Testis (tissue), 3 donors: ENCODE data around the gene HHIPL1. TPM values are rescaled to one million over a fixed set of nuclear protein-coding genes. Genes with fewer than 3 reads are reported as not detected.

ENCODE experiments used
- DNase-seq: peaks from one replicate; pipeline ENCODE4 v3.0.0-alpha.2; 2019
- H3K27ac ChIP-seq, 2 donors: fragments of 200-600 bp; sonication (generic); one replicate each; pipeline ENCODE4 v1.5.1; 2019
- H3K27me3 ChIP-seq: fragments of 200-600 bp; sonication (generic); one replicate; pipeline ENCODE4 v1.5.1; 2019
- H3K36me3 ChIP-seq: fragments of 200-600 bp; sonication (generic); one replicate; pipeline ENCODE4 v1.5.1; 2017; ENCODE audit warnings: low read depth; ENCODE audit errors: missing control alignments
- H3K4me1 ChIP-seq: fragments of 200-600 bp; sonication (generic); one replicate; pipeline ENCODE4 v1.5.1; 2019
- H3K4me3 ChIP-seq, 2 donors: fragments of 200-600 bp; sonication (generic); one replicate each; pipeline ENCODE4 v1.5.1; 2017 to 2019
- H3K9me3 ChIP-seq: fragments of 200-600 bp; sonication (generic); one replicate; pipeline ENCODE4 v1.5.1; 2017
- POLR2A ChIP-seq: fragments of 450-650 bp; IDR thresholded peaks from one replicate; pipeline ENCODE4 v1.6.1; 2017; ENCODE audit warnings: antibody characterized with exemption, mild to moderate bottlenecking, moderate library complexity
- WGBS, 2 donors: methylation state at CpG; one replicate each; pipeline ENCODE4 v1.1.5; 2018; 5-methylcytosine and 5-hydroxymethylcytosine counted together
- intact Hi-C: fragments of 100-400 bp; cut with DNase I; formaldehyde crosslinking; loops from one replicate; pipeline ENCODE4 v1.15.1; 2023; ENCODE audit warnings: low total_unique reads
- polyA plus RNA-seq: library from polyadenylated mRNA; stranded (reverse); fragments of 350-450 nt; fragmentation: Illumina TruSeq; extraction: RNeasy Lipid Tissue Mini Kit (QIAGEN cat#74804); gene quantifications from one replicate; pipeline ENCODE4 v1.2.3, GENCODE V29; 2014; ENCODE audit warnings: low read depth, low replicate concordance; ENCODE audit not compliant: insufficient read depth
- total RNA-seq, 2 donors: library from RNA; depleted of rRNA; stranded (reverse); fragments of >200 nt; gene quantifications; one replicate each; pipeline ENCODE4 v1.2.3, GENCODE V29; 2016
- TF ChIP-seq, protein P1 (sequence below), 3 experiments: fragments of 450-650 bp in 2 of 3; fragments of 200-600 bp in 1 of 3; sonication (generic) in 1 of 3; IDR thresholded peaks; one replicate each; pipeline ENCODE4 v1.5.1; 2016 to 2019; ENCODE audit warnings: antibody characterized with exemption in 3 of 3, mild to moderate bottlenecking in 2 of 3, moderate library complexity in 1 of 3

Gene HHIPL1
- total and polyA plus RNA-seq, 3 donors from 2014 or later = 1.0 to 3.9 (median 2.7) TPM

DNA sequence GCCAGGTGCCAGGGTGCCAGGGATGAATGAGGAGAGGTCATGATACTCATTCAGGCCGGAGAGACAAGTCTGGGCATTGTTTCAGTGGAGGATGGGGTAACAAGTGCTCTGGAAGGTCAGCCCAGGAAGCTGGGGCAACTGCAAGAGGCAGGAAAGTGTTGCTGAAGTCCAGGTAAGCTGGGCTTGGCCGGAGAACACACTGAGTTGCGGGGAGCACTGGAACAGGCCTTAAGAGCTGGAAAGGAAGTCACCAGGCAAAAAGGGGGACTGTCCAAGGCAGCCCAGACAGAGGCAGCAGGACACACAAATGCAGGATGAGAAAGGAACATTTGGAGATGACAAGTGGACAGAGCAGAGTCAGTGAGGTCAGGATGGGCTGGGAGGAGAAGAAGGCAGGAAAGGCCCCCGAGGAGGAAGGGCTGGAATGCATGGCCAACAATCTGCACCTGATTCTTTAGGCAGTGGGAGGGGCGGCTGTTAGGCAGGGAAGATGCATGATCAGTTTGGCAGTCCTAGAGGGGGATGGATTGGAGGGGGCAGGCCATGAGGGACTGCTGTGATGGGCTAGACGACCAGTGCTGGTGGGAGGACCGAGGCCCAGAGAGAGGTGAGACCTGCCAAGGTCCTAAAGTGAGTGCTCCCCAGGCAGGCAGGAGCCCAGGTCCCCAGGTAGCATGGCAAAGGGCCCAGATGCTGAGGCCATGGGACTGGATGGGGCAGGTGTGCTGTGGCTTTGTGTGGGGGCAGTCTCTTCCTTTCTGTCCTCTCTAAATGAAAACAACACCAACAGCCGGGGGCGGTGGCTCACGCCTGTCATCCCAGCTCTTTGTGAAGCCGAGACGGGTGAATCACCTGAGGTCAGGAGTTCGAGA is 17.2 kb upstream of the HHIPL1 start:
- WGBS, 2 donors = 82 to 84% methylated on average over 13 of the region's 13 CpGs
- H3K36me3 ChIP-seq = no peaks in the 10 kb centered on the region
- H3K27me3 ChIP-seq = no peaks in the 10 kb centered on the region
- no peak for DNase-seq
- no peaks in the 10 kb centered on the region for H3K4me1 ChIP-seq
- no peaks in the 10 kb centered on the region for H3K9me3 ChIP-seq
- no peak for TF ChIP-seq POLR2A
- TF ChIP-seq, protein P1, sequence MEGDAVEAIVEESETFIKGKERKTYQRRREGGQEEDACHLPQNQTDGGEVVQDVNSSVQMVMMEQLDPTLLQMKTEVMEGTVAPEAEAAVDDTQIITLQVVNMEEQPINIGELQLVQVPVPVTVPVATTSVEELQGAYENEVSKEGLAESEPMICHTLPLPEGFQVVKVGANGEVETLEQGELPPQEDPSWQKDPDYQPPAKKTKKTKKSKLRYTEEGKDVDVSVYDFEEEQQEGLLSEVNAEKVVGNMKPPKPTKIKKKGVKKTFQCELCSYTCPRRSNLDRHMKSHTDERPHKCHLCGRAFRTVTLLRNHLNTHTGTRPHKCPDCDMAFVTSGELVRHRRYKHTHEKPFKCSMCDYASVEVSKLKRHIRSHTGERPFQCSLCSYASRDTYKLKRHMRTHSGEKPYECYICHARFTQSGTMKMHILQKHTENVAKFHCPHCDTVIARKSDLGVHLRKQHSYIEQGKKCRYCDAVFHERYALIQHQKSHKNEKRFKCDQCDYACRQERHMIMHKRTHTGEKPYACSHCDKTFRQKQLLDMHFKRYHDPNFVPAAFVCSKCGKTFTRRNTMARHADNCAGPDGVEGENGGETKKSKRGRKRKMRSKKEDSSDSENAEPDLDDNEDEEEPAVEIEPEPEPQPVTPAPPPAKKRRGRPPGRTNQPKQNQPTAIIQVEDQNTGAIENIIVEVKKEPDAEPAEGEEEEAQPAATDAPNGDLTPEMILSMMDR (IDR thresholded peaks at IDR 0.05) = no peak
- H3K4me3 ChIP-seq = no peak overlapping the region
- H3K27ac ChIP-seq = no peak overlapping the region
- intact Hi-C loops = loop anchor here (2.0 kb wide), 1 partner anchor 109 kb away; no protein-coding TSS in a partner anchor

DNA sequence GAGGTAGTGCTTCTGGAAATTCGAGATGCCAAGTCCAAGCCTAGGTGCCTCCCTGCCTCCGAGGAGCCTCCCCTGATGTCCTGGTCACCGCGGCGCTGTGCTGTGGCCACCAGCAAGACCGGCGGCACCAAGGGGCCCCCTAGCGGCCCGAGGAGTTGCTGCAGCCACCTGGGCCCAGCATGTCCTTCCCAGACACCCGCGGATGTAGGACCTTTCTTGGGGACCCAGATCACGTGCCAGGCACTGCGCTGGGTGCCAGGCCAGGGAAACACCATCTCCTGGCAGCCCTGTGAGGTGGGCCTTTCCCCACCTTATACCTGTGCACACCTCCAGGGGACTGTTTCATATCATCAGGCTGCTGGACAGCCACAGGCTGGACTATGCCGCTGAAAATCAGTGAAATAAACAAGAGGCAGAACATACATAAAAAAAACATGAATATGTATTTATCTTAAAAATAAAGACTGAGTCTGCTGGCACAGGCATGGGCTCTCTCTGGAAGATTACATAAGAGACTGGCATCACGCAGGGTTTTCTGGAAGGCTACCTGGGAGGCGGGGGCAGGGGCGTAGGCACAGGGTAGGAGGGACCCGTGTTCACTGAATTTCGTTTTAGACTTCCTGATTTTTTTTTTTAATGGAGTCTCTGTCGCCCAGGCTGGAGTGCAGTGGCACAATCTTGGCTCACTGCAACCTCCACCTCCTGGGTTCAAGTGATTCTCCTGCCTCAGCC is 15.9 kb upstream of the HHIPL1 start:
- 37 to 47% methylated on average over 15 to 20 of the region's 20 CpGs for WGBS, 2 donors
- Histone ChIP-seq H3K36me3 (no peaks in the 10 kb centered on the region), H3K4me3 (no peak overlapping the region), H3K27me3 (no peaks in the 10 kb centered on the region), H3K9me3 (no peaks in the 10 kb centered on the region), H3K4me1 (no peaks in the 10 kb centered on the region), H3K27ac (no peak overlapping the region)
- TF ChIP-seq POLR2A = no peak
- TF ChIP-seq, protein P1 (IDR thresholded peaks at IDR 0.05) = peak; percentile 81 to 95 (median 93)
- intact Hi-C loops = loop anchor here (2.0 kb wide), 1 partner anchor 110 kb away; no protein-coding TSS in a partner anchor
- DNase-seq = peak; percentile 83

DNA sequence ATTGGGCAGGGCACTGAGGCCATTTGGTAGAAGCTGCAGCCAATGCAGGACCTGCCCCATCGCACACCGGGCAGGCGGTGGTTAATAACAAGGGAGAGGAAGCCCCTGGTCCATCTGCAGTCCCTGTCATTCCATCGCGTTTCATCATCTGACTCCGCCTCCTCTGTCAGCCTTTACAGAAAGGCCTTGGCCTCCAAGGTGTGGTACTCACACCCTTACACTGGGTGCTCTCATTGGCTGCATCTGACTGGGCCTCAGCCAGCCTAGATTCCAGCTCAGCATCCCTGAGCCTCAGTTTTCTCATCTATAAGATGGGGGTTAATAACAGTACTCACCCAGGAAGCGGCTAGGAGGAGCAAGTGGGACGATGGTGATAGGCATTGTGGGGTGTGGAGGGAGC is 14.7 kb upstream of the HHIPL1 start:
- H3K9me3 ChIP-seq = no peaks in the 10 kb centered on the region
- no peak overlapping the region for H3K27ac ChIP-seq
- no peaks in the 10 kb centered on the region for H3K27me3 ChIP-seq
- DNase-seq = no peak
- 80 to 83% methylated on average over 7 to 8 of the region's 8 CpGs for WGBS, 2 donors
- H3K4me3 ChIP-seq = no peak overlapping the region
- no peaks in the 10 kb centered on the region for H3K4me1 ChIP-seq
- TF ChIP-seq, protein P1 (IDR thresholded peaks at IDR 0.05) = no peak
- no peak for TF ChIP-seq POLR2A
- H3K36me3 ChIP-seq = no peaks in the 10 kb centered on the region
- intact Hi-C loops = no loop called here

DNA sequence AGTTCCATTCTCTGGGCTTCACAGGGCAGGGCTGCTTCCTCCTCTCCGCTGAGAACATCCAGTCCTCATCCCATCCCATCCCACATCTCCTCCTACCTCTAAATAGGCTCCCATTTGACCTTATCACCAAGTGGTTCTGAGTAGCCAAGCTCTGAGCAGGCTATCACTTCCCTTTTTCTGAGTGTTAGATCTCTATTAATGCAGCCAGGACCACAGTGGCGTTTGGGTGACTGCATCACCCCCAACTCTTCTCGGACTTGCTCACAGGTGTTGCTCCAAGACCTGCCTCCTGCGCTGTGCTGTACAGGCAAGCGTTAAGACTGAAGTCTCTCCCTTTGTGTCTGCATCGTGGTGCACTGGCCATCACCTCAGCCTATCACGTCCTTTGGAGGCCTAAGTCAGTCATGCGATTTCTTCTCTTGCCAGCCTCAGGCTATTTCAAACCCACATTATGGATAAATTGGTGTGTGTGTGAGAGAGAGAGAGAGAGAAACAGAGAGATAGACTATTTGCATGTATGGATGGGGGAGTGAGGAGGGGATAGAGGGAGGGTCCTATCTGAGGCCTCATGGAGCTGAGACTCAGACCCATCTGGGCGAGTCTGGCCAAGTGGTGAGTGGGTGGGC is 12.4 kb upstream of the HHIPL1 start:
- no peak for TF ChIP-seq POLR2A
- TF ChIP-seq, protein P1 (IDR thresholded peaks at IDR 0.05) = no peak
- H3K9me3 ChIP-seq = no peaks in the 10 kb centered on the region
- no peaks in the 10 kb centered on the region for H3K36me3 ChIP-seq
- DNase-seq = no peak
- intact Hi-C loops = no loop called here
- H3K4me1 ChIP-seq = no peaks in the 10 kb centered on the region
- H3K27ac ChIP-seq = no peak overlapping the region
- H3K27me3 ChIP-seq = no peaks in the 10 kb centered on the region
- no peak overlapping the region for H3K4me3 ChIP-seq
- WGBS, 2 donors = 92 to 93% methylated on average over 9 of the region's 9 CpGs
